Measurements from ENCODE around the gene KIAA0513.

The KIAA0513 gene

DNA sequence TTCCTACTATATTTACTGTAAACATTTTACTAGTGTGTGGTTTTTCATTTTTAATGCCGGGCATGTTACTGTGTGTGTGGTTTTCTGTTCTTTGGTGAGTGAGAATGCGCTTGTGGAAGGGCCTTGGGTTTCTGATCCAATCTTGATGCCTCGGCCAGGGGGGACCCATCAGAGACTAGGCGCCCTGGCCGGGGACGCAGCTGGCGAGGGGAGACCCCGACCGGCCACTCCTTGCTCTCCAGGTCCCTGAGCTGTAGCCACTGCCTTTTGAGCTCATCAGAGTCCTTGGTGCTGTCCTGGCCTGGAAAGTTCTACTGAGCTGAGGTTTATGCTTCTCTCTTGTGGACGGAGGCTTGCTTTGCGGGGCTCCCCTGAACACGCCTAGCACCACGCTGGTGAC is 37.5 kb downstream of the KIAA0513 start:
- Histone ChIP-seq H3K27ac (ENCODE audit: low read depth, low read length) (no peak overlapping the region), H3K36me3 (ENCODE audit: control insufficient read depth, insufficient read depth, low read length) (0 out of 2 replicates have a peak, but pooled peaks cover 3% of the 10 kb centered on the region), H3K4me3 (ENCODE audit: low read depth, low read length) (no peak overlapping the region), H3K9me3 (ENCODE audit: control insufficient read depth, insufficient read depth, low read depth, low read length) (no peaks in the 10 kb centered on the region), H3K27me3 (ENCODE audit: control insufficient read depth, insufficient read depth, low read length) (no peaks in the 10 kb centered on the region), H3K4me1 (ENCODE audit: control insufficient read depth, insufficient read depth, low read length) (peaks cover 16% of the 10 kb centered on the region), H3K9ac (ENCODE audit: low read length) (no peak overlapping the region)

DNA sequence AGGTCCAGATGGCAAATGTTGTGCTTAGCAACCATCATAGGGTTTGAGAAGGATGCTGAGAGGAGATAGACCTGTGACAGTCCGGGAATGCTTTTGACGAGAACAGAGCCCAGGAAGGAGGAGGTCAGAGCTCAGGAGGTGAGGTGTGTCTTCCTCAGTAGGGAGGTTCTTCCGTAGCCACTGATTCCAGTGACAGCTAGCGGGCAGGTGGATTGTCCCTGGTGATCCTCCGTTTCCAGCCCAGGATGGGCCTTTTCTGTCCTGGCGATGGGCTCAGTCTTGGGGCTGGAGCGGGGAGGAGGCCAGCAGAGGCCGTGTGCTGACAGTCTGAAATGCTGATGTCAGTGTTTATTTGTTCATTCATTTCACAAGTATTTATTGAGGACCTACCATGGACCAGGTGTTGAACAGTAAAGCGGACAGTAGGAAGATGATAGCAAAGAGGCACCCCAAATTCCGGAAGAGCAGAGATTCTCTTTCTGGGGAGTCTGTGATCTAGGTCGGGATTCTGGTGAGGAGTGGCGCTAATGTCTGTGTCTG is 38.8 kb downstream of the KIAA0513 start:
- H3K4me1 ChIP-seq (ENCODE audit: control insufficient read depth, insufficient read depth, low read length) = peaks cover 16% of the 10 kb centered on the region
- no peaks in the 10 kb centered on the region for H3K27me3 ChIP-seq (ENCODE audit: control insufficient read depth, insufficient read depth, low read length)
- no peak overlapping the region for H3K4me3 ChIP-seq (ENCODE audit: low read depth, low read length)

DNA sequence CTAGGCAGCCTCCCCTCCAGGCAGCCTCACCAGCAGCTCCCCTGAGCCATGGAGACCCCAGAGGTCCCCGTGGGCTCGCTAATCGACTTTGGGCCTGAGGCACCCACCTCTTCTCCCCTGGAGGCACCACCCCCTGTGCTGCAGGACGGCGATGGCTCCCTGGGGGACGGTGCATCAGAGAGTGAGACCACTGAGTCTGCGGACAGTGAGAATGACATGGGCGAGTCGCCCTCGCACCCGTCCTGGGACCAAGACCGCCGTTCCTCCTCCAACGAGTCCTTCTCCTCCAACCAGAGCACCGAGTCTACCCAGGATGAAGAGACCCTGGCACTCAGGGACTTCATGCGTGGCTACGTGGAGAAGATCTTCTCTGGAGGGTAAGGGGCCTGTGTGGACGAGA is 39.4 kb downstream of the KIAA0513 start:
- Histone ChIP-seq H3K9me3 (ENCODE audit: control insufficient read depth, insufficient read depth, low read depth, low read length) (no peaks in the 10 kb centered on the region), H3K27ac (ENCODE audit: low read depth, low read length) (no peak overlapping the region), H3K4me1 (ENCODE audit: control insufficient read depth, insufficient read depth, low read length) (peaks cover 11% of the 10 kb centered on the region), H3K4me3 (ENCODE audit: low read depth, low read length) (no peak overlapping the region), H3K36me3 (ENCODE audit: control insufficient read depth, insufficient read depth, low read length) (0 out of 2 replicates have a peak, but pooled peaks cover 3% of the 10 kb centered on the region), H3K27me3 (ENCODE audit: control insufficient read depth, insufficient read depth, low read length) (no peaks in the 10 kb centered on the region), H3K9ac (ENCODE audit: low read length) (no peak overlapping the region)

More for the DNA sequence above, 38.8 kb downstream of the KIAA0513 start:
- Histone ChIP-seq H3K36me3 (ENCODE audit: control insufficient read depth, insufficient read depth, low read length) (0 out of 2 replicates have a peak, but pooled peaks cover 3% of the 10 kb centered on the region), H3K27ac (ENCODE audit: low read depth, low read length) (no peak overlapping the region), H3K9ac (ENCODE audit: low read length) (no peak overlapping the region), H3K9me3 (ENCODE audit: control insufficient read depth, insufficient read depth, low read depth, low read length) (no peaks in the 10 kb centered on the region)

- Histone ChIP-seq H3K27me3 (ENCODE audit: control insufficient read depth, insufficient read depth, low read length) (no peaks in the 10 kb centered on the region), H3K36me3 (ENCODE audit: control insufficient read depth, insufficient read depth, low read length) (0 out of 2 replicates have a peak, but pooled peaks cover 3% of the 10 kb centered on the region), H3K9me3 (ENCODE audit: control insufficient read depth, insufficient read depth, low read depth, low read length) (no peaks in the 10 kb centered on the region), H3K27ac (ENCODE audit: low read depth, low read length) (no peak overlapping the region), H3K9ac (ENCODE audit: low read length) (no peak overlapping the region), H3K4me1 (ENCODE audit: control insufficient read depth, insufficient read depth, low read length) (peaks cover 7% of the 10 kb centered on the region), H3K4me3 (ENCODE audit: low read depth, low read length) (no peak overlapping the region)
Measured at GRCh38 chr16:85067426-85067825, 39.8 kb downstream of the KIAA0513 start.

GRCh38 chr16:85068746-85069145 is 41.2 kb downstream of the KIAA0513 start:
- Histone ChIP-seq H3K4me1 (ENCODE audit: control insufficient read depth, insufficient read depth, low read length) (no peaks in the 10 kb centered on the region), H3K27ac (ENCODE audit: low read depth, low read length) (no peak overlapping the region), H3K9me3 (ENCODE audit: control insufficient read depth, insufficient read depth, low read depth, low read length) (no peaks in the 10 kb centered on the region), H3K27me3 (ENCODE audit: control insufficient read depth, insufficient read depth, low read length) (no peaks in the 10 kb centered on the region), H3K4me3 (ENCODE audit: low read depth, low read length) (no peak overlapping the region), H3K9ac (ENCODE audit: low read length) (no peak overlapping the region), H3K36me3 (ENCODE audit: control insufficient read depth, insufficient read depth, low read length) (0 out of 2 replicates have a peak, but pooled peaks cover 3% of the 10 kb centered on the region)

GRCh38 chr16:85069171-85069570 is 41.6 kb downstream of the KIAA0513 start:
- no peak overlapping the region for H3K4me3 ChIP-seq (ENCODE audit: low read depth, low read length)
- no peaks in the 10 kb centered on the region for H3K27me3 ChIP-seq (ENCODE audit: control insufficient read depth, insufficient read depth, low read length)
- 0 out of 2 replicates have a peak, but pooled peaks cover 3% of the 10 kb centered on the region for H3K36me3 ChIP-seq (ENCODE audit: control insufficient read depth, insufficient read depth, low read length)
- H3K4me1 ChIP-seq (ENCODE audit: control insufficient read depth, insufficient read depth, low read length) = no peaks in the 10 kb centered on the region
- no peak overlapping the region for H3K27ac ChIP-seq (ENCODE audit: low read depth, low read length)
- H3K9me3 ChIP-seq (ENCODE audit: control insufficient read depth, insufficient read depth, low read depth, low read length) = no peaks in the 10 kb centered on the region
- no peak overlapping the region for H3K9ac ChIP-seq (ENCODE audit: low read length)

DNA sequence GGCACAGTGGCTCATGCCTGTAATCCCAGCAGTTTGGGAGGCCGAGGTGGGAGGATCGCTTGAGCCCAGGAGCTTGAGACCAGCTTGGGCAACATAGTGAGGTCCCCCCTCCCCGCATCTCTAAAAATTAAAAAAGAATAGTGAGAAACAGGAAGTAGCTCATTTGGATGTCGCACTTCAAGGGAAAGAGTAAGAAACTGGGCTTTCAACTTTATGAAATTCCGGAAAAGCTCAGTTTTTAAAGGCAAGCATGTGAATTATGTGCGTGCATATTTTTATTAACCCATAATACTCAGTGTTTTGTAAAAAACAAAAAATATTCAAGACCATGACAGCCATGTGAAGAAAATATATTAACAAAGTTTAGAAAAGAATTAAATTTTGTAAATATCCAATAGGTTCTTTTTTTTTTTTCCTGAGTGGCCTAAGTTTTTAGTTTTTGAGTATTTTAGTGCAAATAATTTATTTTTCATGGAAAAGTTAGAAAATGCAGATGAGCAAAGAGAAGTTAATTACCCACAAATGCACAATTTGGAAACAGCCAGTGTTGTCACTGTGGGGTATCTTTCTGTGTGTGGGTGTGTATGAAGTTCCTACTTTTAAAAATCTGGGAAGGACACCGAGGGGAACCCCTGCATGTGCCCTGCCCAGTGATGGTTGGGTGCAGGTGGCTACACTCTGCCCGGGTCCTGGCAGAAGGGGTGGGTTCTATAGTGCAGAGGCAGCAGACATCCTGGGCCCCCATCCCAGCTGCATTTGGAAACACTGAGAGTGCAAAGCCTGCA is 44.7 kb downstream of the KIAA0513 start:
- Histone ChIP-seq H3K27ac (ENCODE audit: low read depth, low read length) (no peak overlapping the region), H3K9me3 (ENCODE audit: control insufficient read depth, insufficient read depth, low read depth, low read length) (no peaks in the 10 kb centered on the region), H3K36me3 (ENCODE audit: control insufficient read depth, insufficient read depth, low read length) (0 out of 2 replicates have a peak, but pooled peaks cover 2% of the 10 kb centered on the region), H3K4me3 (ENCODE audit: low read depth, low read length) (no peak overlapping the region), H3K27me3 (ENCODE audit: control insufficient read depth, insufficient read depth, low read length) (peaks cover 6% of the 10 kb centered on the region), H3K4me1 (ENCODE audit: control insufficient read depth, insufficient read depth, low read length) (peaks cover 13% of the 10 kb centered on the region), H3K9ac (ENCODE audit: low read length) (no peak overlapping the region)

- Histone ChIP-seq H3K4me3 (ENCODE audit: low read depth, low read length) (no peak overlapping the region), H3K4me1 (ENCODE audit: control insufficient read depth, insufficient read depth, low read length) (peaks cover 15% of the 10 kb centered on the region), H3K27me3 (ENCODE audit: control insufficient read depth, insufficient read depth, low read length) (peaks cover 10% of the 10 kb centered on the region), H3K9ac (ENCODE audit: low read length) (no peak overlapping the region), H3K36me3 (ENCODE audit: control insufficient read depth, insufficient read depth, low read length) (no peaks in the 10 kb centered on the region), H3K9me3 (ENCODE audit: control insufficient read depth, insufficient read depth, low read depth, low read length) (no peaks in the 10 kb centered on the region), H3K27ac (ENCODE audit: low read depth, low read length) (no peak overlapping the region)
Measured at GRCh38 chr16:85072947-85073346, 45.4 kb downstream of the KIAA0513 start.

DNA sequence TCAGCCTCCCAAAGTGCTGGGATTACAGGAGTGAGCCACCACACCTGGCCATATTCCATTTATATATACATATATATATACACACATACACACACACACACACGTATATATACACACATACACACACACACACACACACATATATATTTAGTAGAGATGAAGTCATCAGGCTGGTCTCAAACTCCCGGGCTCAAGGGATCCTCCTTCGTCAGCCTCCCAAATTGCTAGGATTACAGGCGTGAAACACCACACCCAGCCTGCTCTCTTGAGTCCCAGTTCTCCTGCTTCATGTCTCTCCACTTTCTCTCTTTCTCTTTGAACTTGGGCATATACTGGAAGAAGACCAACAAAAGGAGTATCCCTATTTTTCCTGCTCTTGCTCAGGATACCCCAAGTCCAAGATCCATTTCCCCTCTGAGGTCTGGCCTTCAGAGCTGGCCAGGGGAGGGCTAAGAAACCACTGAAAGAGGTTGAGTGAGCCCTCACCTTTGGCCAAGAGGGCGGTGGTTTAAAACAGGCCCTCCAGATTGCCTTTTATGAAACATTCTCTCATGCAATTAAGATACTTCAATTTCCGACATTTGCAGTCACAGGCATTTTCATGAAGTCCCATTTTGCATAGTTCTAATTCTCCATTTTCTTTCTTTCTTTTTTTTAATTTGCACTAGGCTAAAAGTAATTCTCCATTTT is 46.8 kb downstream of the KIAA0513 start:
- Histone ChIP-seq H3K4me3 (ENCODE audit: low read depth, low read length) (no peak overlapping the region), H3K9ac (ENCODE audit: low read length) (no peak overlapping the region), H3K27ac (ENCODE audit: low read depth, low read length) (no peak overlapping the region), H3K27me3 (ENCODE audit: control insufficient read depth, insufficient read depth, low read length) (peaks cover 13% of the 10 kb centered on the region), H3K4me1 (ENCODE audit: control insufficient read depth, insufficient read depth, low read length) (peaks cover 15% of the 10 kb centered on the region), H3K36me3 (ENCODE audit: control insufficient read depth, insufficient read depth, low read length) (no peaks in the 10 kb centered on the region), H3K9me3 (ENCODE audit: control insufficient read depth, insufficient read depth, low read depth, low read length) (no peaks in the 10 kb centered on the region)

DNA sequence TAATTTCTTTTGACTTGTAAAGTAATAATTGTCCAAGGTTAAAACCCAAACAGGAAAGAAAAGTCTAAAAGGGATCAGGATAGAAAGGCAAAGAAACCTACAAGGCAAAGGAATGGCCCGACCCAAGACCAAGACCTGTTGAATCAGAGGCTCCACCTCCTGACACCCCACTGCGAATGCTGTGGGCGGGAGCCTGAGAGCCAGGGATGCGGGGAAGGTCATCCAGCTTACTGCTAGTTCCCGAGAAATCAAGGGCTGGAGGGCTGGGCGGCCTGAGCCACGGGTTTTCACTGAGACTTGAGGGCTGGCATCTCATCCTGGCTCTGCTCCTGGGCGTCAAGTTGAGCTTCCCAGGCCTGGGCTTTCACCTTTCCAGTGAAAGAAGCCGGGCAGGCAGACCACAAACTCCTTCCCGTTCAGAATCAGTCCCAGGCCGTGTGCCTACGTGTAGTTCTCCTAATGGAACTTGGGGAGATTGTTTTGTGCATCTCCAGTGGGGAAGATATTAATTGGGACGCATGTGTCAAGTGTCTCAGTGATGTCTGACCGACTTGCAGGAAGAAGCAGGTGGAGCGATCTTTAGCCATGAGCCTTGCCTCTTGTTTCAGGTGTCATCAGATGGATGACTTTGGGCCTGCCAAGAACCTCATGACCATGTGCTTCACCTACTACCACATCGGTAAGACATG is 47.8 kb downstream of the KIAA0513 start:
- Histone ChIP-seq H3K36me3 (ENCODE audit: control insufficient read depth, insufficient read depth, low read length) (no peaks in the 10 kb centered on the region), H3K9ac (ENCODE audit: low read length) (no peak overlapping the region)

More for the DNA sequence above, 47.8 kb downstream of the KIAA0513 start:
- H3K9me3 ChIP-seq (ENCODE audit: control insufficient read depth, insufficient read depth, low read depth, low read length) = no peaks in the 10 kb centered on the region
- H3K4me3 ChIP-seq (ENCODE audit: low read depth, low read length) = no peak overlapping the region
- H3K4me1 ChIP-seq (ENCODE audit: control insufficient read depth, insufficient read depth, low read length) = peaks cover 15% of the 10 kb centered on the region
- H3K27ac ChIP-seq (ENCODE audit: low read depth, low read length) = no peak overlapping the region
- peaks cover 13% of the 10 kb centered on the region for H3K27me3 ChIP-seq (ENCODE audit: control insufficient read depth, insufficient read depth, low read length)
